GM23248 (cell line): ENCODE results near the gene PLCB1.

Source experiments
- EZH2 ChIP-seq: fragments of 200-600 bp; sonication (generic); IDR thresholded peaks from 2 replicates; pipeline ENCODE4 v1.6.1; 2018; ENCODE audit warnings: antibody characterized with exemption, mild to moderate bottlenecking; ENCODE audit not compliant: insufficient read depth, poor library complexity, severe bottlenecking
- EZH2phosphoT487 ChIP-seq: fragments of 200-600 bp; sonication (generic); IDR thresholded peaks from 2 replicates; pipeline ENCODE4 v1.6.1; 2018; ENCODE audit warnings: antibody characterized with exemption, moderate library complexity, mild to moderate bottlenecking, low read depth; ENCODE audit not compliant: insufficient read depth

DNA sequence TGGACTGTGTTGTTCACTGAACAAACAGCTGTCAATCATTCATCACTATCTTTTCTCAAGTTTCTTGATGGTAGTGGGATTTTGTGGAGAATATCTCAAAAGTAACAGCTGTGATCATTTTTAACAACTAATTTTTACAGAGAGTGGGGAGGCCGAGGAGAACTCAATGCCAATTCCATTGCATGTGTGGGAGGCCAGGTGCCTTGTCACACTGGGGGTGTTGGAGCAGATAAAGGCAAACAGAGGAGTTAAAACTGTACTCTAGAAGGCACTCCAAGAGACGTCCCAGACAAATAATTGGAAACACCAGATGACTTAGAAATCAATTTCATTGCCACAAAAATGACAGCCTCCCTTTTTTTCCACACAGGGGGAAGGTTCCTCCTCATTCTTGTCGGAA is 669.6 kb downstream of the PLCB1 start:
- TF ChIP-seq EZH2 (no peak), EZH2phosphoT487 (no peak)
